HepG2 (cell line): ENCODE results near the gene SSBP4. TPM values are rescaled to one million over a fixed set of nuclear protein-coding genes. Genes with fewer than 3 reads are reported as not detected.
A peak's percentile ranks its signal among the peaks of the same experiment; 100 is the strongest.

Experiments used
- ERF ChIP-seq: IDR thresholded peaks from 2 replicates; pipeline ENCODE4 v1.6.1; 2018; ENCODE audit warnings: missing biosample characterization, missing genetic modification reagents
- IKZF1 ChIP-seq: fragments of 450-650 bp; IDR thresholded peaks from 2 replicates; pipeline ENCODE4 v1.7.1; 2016
- MED13 ChIP-seq: sonication (generic); formaldehyde crosslinking; IDR thresholded peaks from 2 replicates; pipeline ENCODE4 v1.5.0; 2020; ENCODE audit warnings: missing genetic modification reagents
- NFE2L1 ChIP-seq: sonication (generic); formaldehyde crosslinking; IDR thresholded peaks from 2 replicates; pipeline ENCODE4 v1.4.0; 2020; ENCODE audit warnings: missing genetic modification reagents, mild to moderate bottlenecking, borderline replicate concordance
- PHF5A ChIP-seq: IDR thresholded peaks from one replicate; pipeline ENCODE4 v1.6.1; 2018; ENCODE audit warnings: low read depth, missing genetic modification reagents; ENCODE audit not compliant: unreplicated experiment
- ZBTB4 ChIP-seq: sonication (generic); formaldehyde crosslinking; IDR thresholded peaks from 2 replicates; pipeline ENCODE4 v1.4.0; 2020; ENCODE audit warnings: missing genetic modification reagents, mild to moderate bottlenecking, borderline replicate concordance
- ZNF503 ChIP-seq: sonication (generic); formaldehyde crosslinking; IDR thresholded peaks from 2 replicates; pipeline ENCODE4 v1.4.0; 2020; ENCODE audit warnings: missing genetic modification reagents
- polyA plus RNA-seq, 8 experiments: library from polyadenylated mRNA; depleted of rRNA in 3 of 8; stranded (reverse) in 7 of 8; unstranded in 1 of 8; fragments of >200 nt; fragmentation: Illumina TruSeq in 4 of 8; extraction: Trizol in 4 of 8; gene quantifications; 2 replicates each; pipeline versions ENCODE4 v1.2.1 to v1.2.3, GENCODE V29; 2011 to 2016; ENCODE audit warnings: low read depth in 4 of 8, missing spikeins in 1 of 8, mixed read lengths in 1 of 8; ENCODE audit not compliant: insufficient read depth in 1 of 8
- total RNA-seq, 5 experiments: library from RNA; depleted of rRNA; stranded (reverse); fragments of >200 nt; fragmentation: Illumina TruSeq; extraction: Trizol; gene quantifications; 2 replicates each; pipeline ENCODE4 v1.2.3, GENCODE V29; 2016; ENCODE audit warnings: low read depth in 1 of 5
- TF ChIP-seq, protein P1 (sequence below): sonication (generic); formaldehyde crosslinking; IDR thresholded peaks from 2 replicates; pipeline ENCODE4 v1.4.0; 2020; ENCODE audit warnings: missing genetic modification reagents
- TF ChIP-seq, protein P2 (sequence below): sonication (generic); formaldehyde crosslinking; IDR thresholded peaks from 2 replicates; pipeline ENCODE4 v1.4.0; 2020; ENCODE audit warnings: mild to moderate bottlenecking, missing genetic modification reagents, borderline replicate concordance
- TF ChIP-seq, protein P3 (sequence below): sonication (generic); formaldehyde crosslinking; IDR thresholded peaks from 2 replicates; pipeline ENCODE4 v1.4.0; 2020; ENCODE audit warnings: mild to moderate bottlenecking, low read depth, missing genetic modification reagents

The SSBP4 gene
- total and polyA plus RNA-seq, 2 of the 13 experiments (the other 11 are each of a cell fraction or from before 2014, with no cell fraction given), result 20.8 to 39.5 TPM

- TF ChIP-seq, protein P1, sequence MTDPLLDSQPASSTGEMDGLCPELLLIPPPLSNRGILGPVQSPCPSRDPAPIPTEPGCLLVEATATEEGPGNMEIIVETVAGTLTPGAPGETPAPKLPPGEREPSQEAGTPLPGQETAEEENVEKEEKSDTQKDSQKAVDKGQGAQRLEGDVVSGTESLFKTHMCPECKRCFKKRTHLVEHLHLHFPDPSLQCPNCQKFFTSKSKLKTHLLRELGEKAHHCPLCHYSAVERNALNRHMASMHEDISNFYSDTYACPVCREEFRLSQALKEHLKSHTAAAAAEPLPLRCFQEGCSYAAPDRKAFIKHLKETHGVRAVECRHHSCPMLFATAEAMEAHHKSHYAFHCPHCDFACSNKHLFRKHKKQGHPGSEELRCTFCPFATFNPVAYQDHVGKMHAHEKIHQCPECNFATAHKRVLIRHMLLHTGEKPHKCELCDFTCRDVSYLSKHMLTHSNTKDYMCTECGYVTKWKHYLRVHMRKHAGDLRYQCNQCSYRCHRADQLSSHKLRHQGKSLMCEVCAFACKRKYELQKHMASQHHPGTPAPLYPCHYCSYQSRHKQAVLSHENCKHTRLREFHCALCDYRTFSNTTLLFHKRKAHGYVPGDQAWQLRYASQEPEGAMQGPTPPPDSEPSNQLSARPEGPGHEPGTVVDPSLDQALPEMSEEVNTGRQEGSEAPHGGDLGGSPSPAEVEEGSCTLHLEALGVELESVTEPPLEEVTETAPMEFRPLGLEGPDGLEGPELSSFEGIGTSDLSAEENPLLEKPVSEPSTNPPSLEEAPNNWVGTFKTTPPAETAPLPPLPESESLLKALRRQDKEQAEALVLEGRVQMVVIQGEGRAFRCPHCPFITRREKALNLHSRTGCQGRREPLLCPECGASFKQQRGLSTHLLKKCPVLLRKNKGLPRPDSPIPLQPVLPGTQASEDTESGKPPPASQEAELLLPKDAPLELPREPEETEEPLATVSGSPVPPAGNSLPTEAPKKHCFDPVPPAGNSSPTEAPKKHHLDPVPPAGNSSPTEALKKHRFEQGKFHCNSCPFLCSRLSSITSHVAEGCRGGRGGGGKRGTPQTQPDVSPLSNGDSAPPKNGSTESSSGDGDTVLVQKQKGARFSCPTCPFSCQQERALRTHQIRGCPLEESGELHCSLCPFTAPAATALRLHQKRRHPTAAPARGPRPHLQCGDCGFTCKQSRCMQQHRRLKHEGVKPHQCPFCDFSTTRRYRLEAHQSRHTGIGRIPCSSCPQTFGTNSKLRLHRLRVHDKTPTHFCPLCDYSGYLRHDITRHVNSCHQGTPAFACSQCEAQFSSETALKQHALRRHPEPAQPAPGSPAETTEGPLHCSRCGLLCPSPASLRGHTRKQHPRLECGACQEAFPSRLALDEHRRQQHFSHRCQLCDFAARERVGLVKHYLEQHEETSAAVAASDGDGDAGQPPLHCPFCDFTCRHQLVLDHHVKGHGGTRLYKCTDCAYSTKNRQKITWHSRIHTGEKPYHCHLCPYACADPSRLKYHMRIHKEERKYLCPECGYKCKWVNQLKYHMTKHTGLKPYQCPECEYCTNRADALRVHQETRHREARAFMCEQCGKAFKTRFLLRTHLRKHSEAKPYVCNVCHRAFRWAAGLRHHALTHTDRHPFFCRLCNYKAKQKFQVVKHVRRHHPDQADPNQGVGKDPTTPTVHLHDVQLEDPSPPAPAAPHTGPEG (CRISPR knock-in tag), result peak; percentile 88
- TF ChIP-seq, protein P2, sequence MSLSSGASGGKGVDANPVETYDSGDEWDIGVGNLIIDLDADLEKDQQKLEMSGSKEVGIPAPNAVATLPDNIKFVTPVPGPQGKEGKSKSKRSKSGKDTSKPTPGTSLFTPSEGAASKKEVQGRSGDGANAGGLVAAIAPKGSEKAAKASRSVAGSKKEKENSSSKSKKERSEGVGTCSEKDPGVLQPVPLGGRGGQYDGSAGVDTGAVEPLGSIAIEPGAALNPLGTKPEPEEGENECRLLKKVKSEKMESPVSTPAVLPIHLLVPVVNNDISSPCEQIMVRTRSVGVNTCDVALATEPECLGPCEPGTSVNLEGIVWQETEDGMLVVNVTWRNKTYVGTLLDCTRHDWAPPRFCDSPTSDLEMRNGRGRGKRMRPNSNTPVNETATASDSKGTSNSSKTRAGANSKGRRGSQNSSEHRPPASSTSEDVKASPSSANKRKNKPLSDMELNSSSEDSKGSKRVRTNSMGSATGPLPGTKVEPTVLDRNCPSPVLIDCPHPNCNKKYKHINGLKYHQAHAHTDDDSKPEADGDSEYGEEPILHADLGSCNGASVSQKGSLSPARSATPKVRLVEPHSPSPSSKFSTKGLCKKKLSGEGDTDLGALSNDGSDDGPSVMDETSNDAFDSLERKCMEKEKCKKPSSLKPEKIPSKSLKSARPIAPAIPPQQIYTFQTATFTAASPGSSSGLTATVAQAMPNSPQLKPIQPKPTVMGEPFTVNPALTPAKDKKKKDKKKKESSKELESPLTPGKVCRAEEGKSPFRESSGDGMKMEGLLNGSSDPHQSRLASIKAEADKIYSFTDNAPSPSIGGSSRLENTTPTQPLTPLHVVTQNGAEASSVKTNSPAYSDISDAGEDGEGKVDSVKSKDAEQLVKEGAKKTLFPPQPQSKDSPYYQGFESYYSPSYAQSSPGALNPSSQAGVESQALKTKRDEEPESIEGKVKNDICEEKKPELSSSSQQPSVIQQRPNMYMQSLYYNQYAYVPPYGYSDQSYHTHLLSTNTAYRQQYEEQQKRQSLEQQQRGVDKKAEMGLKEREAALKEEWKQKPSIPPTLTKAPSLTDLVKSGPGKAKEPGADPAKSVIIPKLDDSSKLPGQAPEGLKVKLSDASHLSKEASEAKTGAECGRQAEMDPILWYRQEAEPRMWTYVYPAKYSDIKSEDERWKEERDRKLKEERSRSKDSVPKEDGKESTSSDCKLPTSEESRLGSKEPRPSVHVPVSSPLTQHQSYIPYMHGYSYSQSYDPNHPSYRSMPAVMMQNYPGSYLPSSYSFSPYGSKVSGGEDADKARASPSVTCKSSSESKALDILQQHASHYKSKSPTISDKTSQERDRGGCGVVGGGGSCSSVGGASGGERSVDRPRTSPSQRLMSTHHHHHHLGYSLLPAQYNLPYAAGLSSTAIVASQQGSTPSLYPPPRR (CRISPR knock-in tag), result peak; percentile 96
- TF ChIP-seq MED13 (CRISPR knock-in tag) (peak; percentile 98), ZNF503 (CRISPR knock-in tag) (peak; percentile 96), IKZF1 (no peak), ERF (CRISPR knock-in tag) (peak; percentile 84; the same call in 1 of the 2 replicates), NFE2L1 (CRISPR knock-in tag) (no peak), PHF5A (peak; percentile 82), ZBTB4 (CRISPR knock-in tag) (peak; percentile 92; the same call in 1 of the 2 replicates)
- TF ChIP-seq, protein P3, sequence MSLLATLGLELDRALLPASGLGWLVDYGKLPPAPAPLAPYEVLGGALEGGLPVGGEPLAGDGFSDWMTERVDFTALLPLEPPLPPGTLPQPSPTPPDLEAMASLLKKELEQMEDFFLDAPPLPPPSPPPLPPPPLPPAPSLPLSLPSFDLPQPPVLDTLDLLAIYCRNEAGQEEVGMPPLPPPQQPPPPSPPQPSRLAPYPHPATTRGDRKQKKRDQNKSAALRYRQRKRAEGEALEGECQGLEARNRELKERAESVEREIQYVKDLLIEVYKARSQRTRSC (CRISPR knock-in tag), result peak; percentile 95
Measured at GRCh38 chr19:18385675-18386542, 33.3 kb upstream of the SSBP4 start, which contains the start of gene GDF15 (continued).
